Astrocyte of the spinal cord (primary cell): ENCODE results near the gene CD53.

ENCODE experiments used
- DNase-seq: peaks from one replicate; pipeline ENCODE4 v3.0.0; 2011; ENCODE audit warnings: low read depth, low spot score
- H3K4me3 ChIP-seq: 2 replicates; pipeline ENCODE4 v1.5.1; 2011; ENCODE audit warnings: low read depth, mild to moderate bottlenecking, low read length, moderate library complexity
- CTCF ChIP-seq: IDR thresholded peaks from 2 replicates; pipeline ENCODE4 v1.5.1; 2012; ENCODE audit warnings: low read depth, mild to moderate bottlenecking, low read length, inconsistent platforms
- in situ Hi-C: cut with HindIII; loops from 2 replicates; pipeline ENCODE4 v1.10.0; 2017; ENCODE audit warnings: low sequenced_read_pairs

The CD53 gene

DNA sequence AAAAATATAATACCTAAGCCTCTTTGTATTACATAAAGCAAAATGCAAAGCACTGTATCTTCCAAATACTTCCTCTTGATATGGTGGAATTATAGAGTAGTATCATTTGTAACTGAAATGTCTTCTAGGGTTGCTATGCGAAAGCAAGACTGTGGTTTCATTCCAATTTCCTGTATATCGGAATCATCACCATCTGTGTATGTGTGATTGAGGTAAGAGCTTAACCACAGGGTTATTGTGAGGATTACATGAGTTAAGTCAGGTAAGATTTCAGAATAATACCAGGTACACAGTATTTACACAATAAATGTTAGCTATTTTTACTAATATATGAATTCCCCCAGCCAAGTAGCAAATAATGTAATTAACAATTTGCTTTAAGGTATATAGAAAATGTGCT, 24.7 kb downstream of the CD53 start:
- H3K4me3 ChIP-seq = no peak overlapping the region
- TF ChIP-seq CTCF = no peak
- in situ Hi-C loops = no loop called here
- no peak for DNase-seq

DNA sequence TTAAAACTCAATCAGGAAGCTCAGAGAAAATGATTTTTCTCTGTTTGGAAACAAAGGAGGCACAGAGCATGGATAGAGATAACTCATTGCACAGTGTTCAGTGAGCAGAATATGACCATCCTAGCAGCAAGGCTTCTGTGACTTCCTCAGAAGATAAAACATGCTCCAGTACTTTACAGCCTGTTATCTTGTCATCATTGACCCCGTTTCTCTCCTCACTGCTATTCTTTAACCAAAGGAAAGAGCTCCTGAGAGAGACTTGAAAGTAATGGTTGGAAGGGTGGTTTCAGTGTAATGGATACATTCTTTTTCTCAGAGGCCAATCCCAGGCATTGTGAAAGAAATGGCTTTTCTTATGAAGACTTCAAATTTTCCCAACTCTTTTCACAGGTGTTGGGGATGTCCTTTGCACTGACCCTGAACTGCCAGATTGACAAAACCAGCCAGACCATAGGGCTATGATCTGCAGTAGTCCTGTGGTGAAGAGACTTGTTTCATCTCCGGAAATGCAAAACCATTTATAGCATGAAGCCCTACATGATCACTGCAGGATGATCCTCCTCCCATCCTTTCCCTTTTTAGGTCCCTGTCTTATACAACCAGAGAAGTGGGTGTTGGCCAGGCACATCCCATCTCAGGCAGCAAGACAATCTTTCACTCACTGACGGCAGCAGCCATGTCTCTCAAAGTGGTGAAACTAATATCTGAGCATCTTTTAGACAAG, 25.9 kb downstream of the CD53 start:
- no peak overlapping the region for H3K4me3 ChIP-seq
- TF ChIP-seq CTCF = no peak
- in situ Hi-C loops = no loop called here
- DNase-seq = no peak

DNA sequence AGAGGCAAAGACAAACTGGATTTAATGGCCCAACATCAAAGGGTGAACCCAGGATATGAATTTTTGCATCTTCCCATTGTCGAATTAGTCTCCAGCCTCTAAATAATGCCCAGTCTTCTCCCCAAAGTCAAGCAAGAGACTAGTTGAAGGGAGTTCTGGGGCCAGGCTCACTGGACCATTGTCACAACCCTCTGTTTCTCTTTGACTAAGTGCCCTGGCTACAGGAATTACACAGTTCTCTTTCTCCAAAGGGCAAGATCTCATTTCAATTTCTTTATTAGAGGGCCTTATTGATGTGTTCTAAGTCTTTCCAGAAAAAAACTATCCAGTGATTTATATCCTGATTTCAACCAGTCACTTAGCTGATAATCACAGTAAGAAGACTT, 26.5 kb downstream of the CD53 start:
- no peak for TF ChIP-seq CTCF
- DNase-seq = no peak
- in situ Hi-C loops = no loop called here
- no peak overlapping the region for H3K4me3 ChIP-seq

GRCh38 chr1:110902820-110903463, 30.0 kb downstream of the CD53 start:
- DNase-seq = no peak
- no peak for TF ChIP-seq CTCF
- in situ Hi-C loops = no loop called here
- no peak overlapping the region for H3K4me3 ChIP-seq

DNA sequence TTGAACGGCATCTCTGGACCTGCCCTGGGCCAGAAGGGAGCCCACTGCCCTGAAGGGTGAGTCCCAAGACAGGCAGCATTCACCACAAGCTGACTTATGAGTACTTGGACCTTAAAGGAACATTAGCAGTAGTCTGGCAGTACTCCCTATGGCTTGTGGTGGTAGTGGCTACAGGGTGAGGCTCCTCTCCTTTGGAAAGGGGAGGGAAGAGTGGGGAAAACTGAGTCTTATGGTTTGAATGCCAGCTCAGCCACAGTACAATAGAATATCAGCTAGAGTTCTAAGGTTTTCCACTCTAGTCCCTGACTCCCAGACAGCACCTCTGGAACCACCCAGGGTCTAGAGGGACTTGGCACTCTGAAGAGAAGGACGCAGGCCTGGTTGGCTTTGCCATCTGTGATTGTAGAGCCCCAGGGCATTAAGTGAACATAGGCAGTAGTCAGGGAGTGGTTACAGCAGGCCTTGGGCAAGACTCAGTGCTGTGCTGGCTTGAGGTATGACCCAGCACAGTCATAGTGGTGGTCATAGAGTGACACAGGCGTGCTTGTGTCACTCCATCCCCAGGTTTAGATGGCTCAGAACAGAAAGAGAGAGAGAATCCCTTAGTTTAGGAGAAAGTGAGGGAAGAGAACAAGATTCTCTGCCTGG, 31.0 kb downstream of the CD53 start:
- no peak for DNase-seq
- in situ Hi-C loops = no loop called here
- H3K4me3 ChIP-seq = no peak overlapping the region
- no peak for TF ChIP-seq CTCF

DNA sequence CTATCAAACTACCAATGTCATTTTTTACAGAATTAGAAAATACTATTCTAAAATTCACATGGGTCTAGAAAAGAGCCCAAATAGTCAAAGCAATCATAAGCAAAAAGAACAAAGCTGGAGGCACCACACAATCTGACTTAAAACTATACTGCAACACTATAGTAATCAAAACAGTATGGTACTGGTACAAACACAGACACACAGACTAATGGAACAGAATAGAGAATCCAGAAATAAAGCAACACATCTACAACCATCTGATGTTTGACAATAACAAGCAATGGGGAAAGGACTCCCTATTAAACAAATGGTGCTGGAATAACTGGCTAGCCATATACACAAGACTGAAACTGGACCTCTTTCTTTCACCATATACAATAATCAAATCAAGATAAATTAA, 39.8 kb downstream of the CD53 start:
- TF ChIP-seq CTCF = no peak
- no peak overlapping the region for H3K4me3 ChIP-seq
- no peak for DNase-seq
- in situ Hi-C loops = no loop called here
